T-cell (primary cell): ENCODE data around the gene CAMK2N1. TPM values are rescaled to one million over a fixed set of nuclear protein-coding genes. Genes with fewer than 3 reads are reported as not detected.
A peak's percentile ranks its signal among the peaks of the same experiment; 100 is the strongest.
"Not testable (repeated sequence)": the region's sequence is repeated elsewhere in the genome, so short reads cannot be mapped to it uniquely, and the experiment has no call there.

Experiments
- ATAC-seq, 4 experiments: fragments of 200-7000 bp in 3 of 4; fragments of 150-1000 bp in 1 of 4; cut with Tn5 transposase; replicated peaks in 1 of 4; 1 replicate in 3 of 4; 2 replicates in 1 of 4; pipeline ENCODE4 v1.10.0; 2021; ENCODE audit warnings: moderate library complexity in 3 of 4, mild to moderate bottlenecking in 2 of 4, moderate number of reproducible peaks in 1 of 4
- CTCF ChIA-PET, 2 donors: fragments of 300-600 bp; sonication (Branson Sonifier 250); formaldehyde crosslinking; loops; one replicate each; lab custom pipeline; 2022; ENCODE audit warnings: antibody characterized with exemption in 2 of 2; lab: Charles Lee
- POLR2A ChIA-PET, 2 donors: fragments of 300-600 bp; sonication (Branson Sonifier 250); formaldehyde crosslinking; loops; one replicate each; lab custom pipeline; 2022; ENCODE audit warnings: antibody characterized with exemption in 2 of 2; lab: Charles Lee
- DNase-seq, 35 experiments: peaks; one replicate each; pipeline versions ENCODE4 v3.0.0 to v3.0.0-alpha.2; 2013 to 2023
- H3K27ac ChIP-seq: one replicate; pipeline ENCODE4 v1.5.1; 2013; ENCODE audit warnings: low read length
- H3K27me3 ChIP-seq, 2 experiments: replicated peaks in 1 of 2; 1 replicate in 1 of 2; 2 replicates in 1 of 2; pipeline versions ENCODE4 v1.6.1 to v1.7.0; 2013; ENCODE audit warnings: low read length in 1 of 2, mixed read lengths in 1 of 2; ENCODE audit not compliant: control insufficient read depth in 2 of 2, insufficient read depth in 2 of 2; ENCODE audit errors: extremely low read depth in 1 of 2
- H3K36me3 ChIP-seq, 2 donors: 1 replicate in 1 of 2; 2 replicates in 1 of 2; pipeline versions ENCODE4 v1.6.1 to v1.7.0; 2013; ENCODE audit warnings: low read length in 1 of 2; ENCODE audit not compliant: control insufficient read depth in 2 of 2, insufficient read depth in 1 of 2; ENCODE audit errors: extremely low read depth in 1 of 2
- H3K4me1 ChIP-seq, 2 experiments: 1 replicate in 1 of 2; 2 replicates in 1 of 2; pipeline versions ENCODE4 v1.6.1 to v1.7.0; 2013; ENCODE audit warnings: low read length in 2 of 2, mixed read lengths in 1 of 2; ENCODE audit not compliant: insufficient read depth in 2 of 2, control insufficient read depth in 1 of 2; ENCODE audit errors: extremely low read depth in 1 of 2
- H3K4me3 ChIP-seq, 2 donors: 1 replicate in 1 of 2; 2 replicates in 1 of 2; pipeline versions ENCODE4 v1.5.1 to v1.7.0; 2013; ENCODE audit warnings: mild to moderate bottlenecking in 2 of 2, low read length in 1 of 2, moderate library complexity in 1 of 2; ENCODE audit not compliant: control insufficient read depth in 1 of 2; ENCODE audit errors: extremely low read depth in 1 of 2
- H3K9me3 ChIP-seq: 2 replicates; pipeline ENCODE4 v1.7.0; 2013
- H3K27ac Mint-ChIP-seq, 2 donors: one replicate each; pipeline ENCODE4 v1.8.0; 2020 to 2021; ENCODE audit warnings: mild to moderate bottlenecking in 2 of 2, mixed read lengths in 2 of 2
- H3K27me3 Mint-ChIP-seq, 2 donors: one replicate each; pipeline ENCODE4 v1.8.0; 2021 to 2022; ENCODE audit warnings: mixed read lengths in 2 of 2
- H3K36me3 Mint-ChIP-seq: one replicate; pipeline ENCODE4 v1.8.0; 2021; ENCODE audit warnings: mixed read lengths
- H3K4me1 Mint-ChIP-seq, 3 donors: one replicate each; pipeline ENCODE4 v1.8.0; 2020 to 2022; ENCODE audit warnings: mixed read lengths in 3 of 3, mild to moderate bottlenecking in 1 of 3
- H3K4me3 Mint-ChIP-seq, 3 donors: one replicate each; pipeline ENCODE4 v1.8.0; 2020 to 2022; ENCODE audit warnings: mild to moderate bottlenecking in 3 of 3, mixed read lengths in 3 of 3, moderate library complexity in 3 of 3
- H3K9me3 Mint-ChIP-seq, 3 donors: one replicate each; pipeline ENCODE4 v1.8.0; 2020 to 2022; ENCODE audit warnings: mixed read lengths in 3 of 3
- WGBS: methylation state at CpG from one replicate; pipeline ENCODE4 v1.1.5; 2013; ENCODE audit warnings: missing lambda C conversion rate; ENCODE audit not compliant: insufficient coverage; 5-methylcytosine and 5-hydroxymethylcytosine counted together
- total RNA-seq, 35 experiments: library from RNA in 6 of 35; stranded (reverse) in 6 of 35; fragments of 120-200 nt in 1 of 35; gene quantifications; one replicate each; pipeline versions ENCODE4 v1.2.1 to v1.2.4 and lab custom pipeline; 2013 to 2026

CAMK2N1 gene
- total RNA-seq, 5 donors from 2014 or later (not counting 1 experiment from before 2014, with no cell fraction given) = 2.5 to 7.9 (median 7.1) TPM

GRCh38 chr1:20498116-20498515, 12.1 kb upstream of the CAMK2N1 start:
- CTCF ChIA-PET = no interaction called here
- H3K27ac ChIP-seq = no peak overlapping the region
- Mint-ChIP-seq H3K4me1 (peaks cover 0 to 18% (median 15%) of the 10 kb centered on the region in 3 donors), H3K4me3 (no peak overlapping the region), H3K36me3 (peaks cover 22% of the 10 kb centered on the region), H3K9me3 (no peaks in the 10 kb centered on the region), H3K27me3 (no peaks in the 10 kb centered on the region), H3K27ac (no peak overlapping the region)
- peaks cover 0 to 9% of the 10 kb centered on the region in 2 experiments for H3K4me1 ChIP-seq
- H3K27me3 ChIP-seq = peaks cover 0 to 2% of the 10 kb centered on the region in 2 experiments
- POLR2A ChIA-PET = no interaction called here
- ATAC-seq (no peak), DNase-seq (no peak)
- peaks cover 16 to 50% of the 10 kb centered on the region in 2 donors for H3K36me3 ChIP-seq
- WGBS = 94% methylated on average over 5 of the region's 7 CpGs
- no peak overlapping the region for H3K4me3 ChIP-seq
- no peaks in the 10 kb centered on the region for H3K9me3 ChIP-seq

- ATAC-seq = no peak
- Histone ChIP-seq H3K36me3 (peaks cover 16 to 45% of the 10 kb centered on the region in 2 donors), H3K9me3 (no peaks in the 10 kb centered on the region), H3K27ac (no peak overlapping the region), H3K4me3 (no peak overlapping the region), H3K27me3 (peaks cover 0 to 2% of the 10 kb centered on the region in 2 experiments), H3K4me1 (peaks cover 0 to 9% of the 10 kb centered on the region in 2 experiments)
- CTCF ChIA-PET = no interaction called here
- peaks cover 22% of the 10 kb centered on the region for H3K36me3 Mint-ChIP-seq
- POLR2A ChIA-PET = no interaction called here
- peaks cover 0 to 18% (median 15%) of the 10 kb centered on the region in 3 donors for H3K4me1 Mint-ChIP-seq
- H3K9me3 Mint-ChIP-seq = no peaks in the 10 kb centered on the region
- H3K27me3 Mint-ChIP-seq = no peaks in the 10 kb centered on the region
- H3K4me3 Mint-ChIP-seq = no peak overlapping the region
- WGBS = 95% methylated on average over 4 of the region's 6 CpGs
- no peak overlapping the region for H3K27ac Mint-ChIP-seq
- DNase-seq = no peak
Measured at GRCh38 chr1:20497506-20497905, 11.5 kb upstream of the CAMK2N1 start.

- H3K36me3 ChIP-seq = peaks cover 16 to 38% of the 10 kb centered on the region in 2 donors
- H3K27ac Mint-ChIP-seq = not testable (repeated sequence)
Measured at GRCh38 chr1:20496725-20497383, 10.8 kb upstream of the CAMK2N1 start.

GRCh38 chr1:20496241-20496661, 10.2 kb upstream of the CAMK2N1 start:
- Histone ChIP-seq H3K4me3 (no peak overlapping the region), H3K27me3 (peaks cover 0 to 8% of the 10 kb centered on the region in 2 experiments), H3K9me3 (no peaks in the 10 kb centered on the region), H3K4me1 (peaks cover 0 to 9% of the 10 kb centered on the region in 2 experiments), H3K27ac (no peak overlapping the region), H3K36me3 (peaks cover 16 to 32% of the 10 kb centered on the region in 2 donors)
- Mint-ChIP-seq H3K27me3 (no peaks in the 10 kb centered on the region), H3K9me3 (no peaks in the 10 kb centered on the region), H3K36me3 (peaks cover 20% of the 10 kb centered on the region), H3K27ac (peak overlapping the region in 1 of 2 donors; percentile 39), H3K4me1 (peaks cover 0 to 18% (median 15%) of the 10 kb centered on the region in 3 donors), H3K4me3 (no peak overlapping the region)
- POLR2A ChIA-PET = no interaction called here
- WGBS = 38% methylated on average over 2 of the region's 8 CpGs
- DNase-seq = no peak
- peak in 1 of 4 experiments; percentile 36 for ATAC-seq
- CTCF ChIA-PET = no interaction called here

More at GRCh38 chr1:20496725-20497383, 10.8 kb upstream of the CAMK2N1 start:
- H3K9me3 Mint-ChIP-seq, H3K27me3 ChIP-seq, DNase-seq, H3K4me3 Mint-ChIP-seq, H3K27ac ChIP-seq, H3K9me3 ChIP-seq, H3K4me3 ChIP-seq, H3K4me1 ChIP-seq, CTCF ChIA-PET, H3K27me3 Mint-ChIP-seq, POLR2A ChIA-PET, ATAC-seq: not testable (repeated sequence)
- 91% methylated on average over 6 of the region's 12 CpGs for WGBS
- Mint-ChIP-seq H3K36me3 (peaks cover 22% of the 10 kb centered on the region), H3K4me1 (peaks cover 0 to 18% (median 15%) of the 10 kb centered on the region in 3 donors)

- DNase-seq = no peak
- H3K36me3 ChIP-seq = peaks cover 16 to 26% of the 10 kb centered on the region in 2 donors
Measured at GRCh38 chr1:20495661-20496060, 9.7 kb upstream of the CAMK2N1 start.

GRCh38 chr1:20494609-20495311, 8.8 kb upstream of the CAMK2N1 start:
- Mint-ChIP-seq H3K4me1 (peaks cover 0 to 18% (median 15%) of the 10 kb centered on the region in 3 donors), H3K36me3 (peaks cover 9% of the 10 kb centered on the region), H3K4me3 (no peak overlapping the region), H3K9me3 (no peaks in the 10 kb centered on the region), H3K27ac (no peak overlapping the region), H3K27me3 (peaks cover 0 to 2% of the 10 kb centered on the region in 2 donors)
- 85% methylated on average over 3 of the region's 5 CpGs for WGBS
- ATAC-seq (no peak), DNase-seq (no peak)
- Histone ChIP-seq H3K27ac (no peak overlapping the region), H3K9me3 (no peaks in the 10 kb centered on the region), H3K36me3 (peaks cover 7 to 18% of the 10 kb centered on the region in 2 donors), H3K4me3 (no peak overlapping the region), H3K4me1 (peaks cover 0 to 9% of the 10 kb centered on the region in 2 experiments), H3K27me3 (peaks cover 0 to 13% of the 10 kb centered on the region in 2 experiments)
- POLR2A ChIA-PET = no interaction called here
- CTCF ChIA-PET = interaction anchor here (0.5 to 1.4 kb wide), 10 partner anchors 8 to 1455 kb away, joined by 3 to 7 read pairs (median 3); no protein-coding TSS in a partner anchor

More at GRCh38 chr1:20495661-20496060, 9.7 kb upstream of the CAMK2N1 start:
- H3K4me3 Mint-ChIP-seq = no peak overlapping the region
- H3K36me3 Mint-ChIP-seq = peaks cover 15% of the 10 kb centered on the region
- Histone ChIP-seq H3K4me1 (peaks cover 0 to 9% of the 10 kb centered on the region in 2 experiments), H3K27ac (no peak overlapping the region), H3K4me3 (no peak overlapping the region), H3K27me3 (peaks cover 0 to 9% of the 10 kb centered on the region in 2 experiments), H3K9me3 (no peaks in the 10 kb centered on the region)
- peak overlapping the region in 1 of 2 donors; percentile 39 for H3K27ac Mint-ChIP-seq
- ATAC-seq = no peak
- H3K4me1 Mint-ChIP-seq = peaks cover 0 to 18% (median 15%) of the 10 kb centered on the region in 3 donors
- 75% methylated on average over 1 of the region's 1 CpG for WGBS
- ChIA-PET CTCF (interaction anchor here in 1 of 2 donors (0.6 kb wide), 1 partner anchor 447 kb away, joined by 3 read pairs; no protein-coding TSS in a partner anchor), POLR2A (no interaction called here)
- H3K27me3 Mint-ChIP-seq = no peaks in the 10 kb centered on the region
- H3K9me3 Mint-ChIP-seq = no peaks in the 10 kb centered on the region
